Suprapubic skin (tissue), 4 donors: Measurements from ENCODE around the gene AGL. TPM values are rescaled to one million over a fixed set of nuclear protein-coding genes. Genes with fewer than 3 reads are reported as not detected.
"Not testable (repeated sequence)": the region's sequence is repeated elsewhere in the genome, so short reads cannot be mapped to it uniquely, and the experiment has no call there.

Experiments
- DNase-seq, 2 donors: peaks; one replicate each; pipeline ENCODE4 v3.0.0-alpha.2; 2019; ENCODE audit warnings: low spot score in 2 of 2
- H3K27ac ChIP-seq: fragments of 200-600 bp; sonication (generic); one replicate; pipeline ENCODE4 v1.5.1; 2019
- H3K27me3 ChIP-seq: fragments of 200-600 bp; sonication (generic); one replicate; pipeline ENCODE4 v1.5.1; 2019
- H3K36me3 ChIP-seq: fragments of 200-600 bp; sonication (generic); one replicate; pipeline ENCODE4 v1.5.1; 2019
- H3K4me1 ChIP-seq: fragments of 200-600 bp; sonication (generic); one replicate; pipeline ENCODE4 v1.5.1; 2019
- H3K4me3 ChIP-seq: fragments of 200-600 bp; sonication (generic); one replicate; pipeline ENCODE4 v1.5.1; 2019; ENCODE audit warnings: mild to moderate bottlenecking
- H3K9me3 ChIP-seq: fragments of 200-600 bp; sonication (generic); one replicate; pipeline ENCODE4 v1.5.1; 2019
- EP300 ChIP-seq: sonication (generic); formaldehyde crosslinking; IDR thresholded peaks from one replicate; pipeline ENCODE4 v1.6.1; 2017; ENCODE audit warnings: antibody characterized with exemption
- POLR2A ChIP-seq, 2 donors: fragments of 450-650 bp; IDR thresholded peaks; one replicate each; pipeline ENCODE4 v1.6.1; 2017; ENCODE audit warnings: antibody characterized with exemption in 2 of 2, mild to moderate bottlenecking in 2 of 2, moderate library complexity in 2 of 2
- POLR2AphosphoS5 ChIP-seq, 3 donors: sonication (generic); formaldehyde crosslinking; IDR thresholded peaks; one replicate each; pipeline ENCODE4 v1.6.1; 2017; ENCODE audit warnings: antibody characterized with exemption in 3 of 3
- WGBS: methylation state at CpG from one replicate; pipeline ENCODE4 v1.1.5; 2018; 5-methylcytosine and 5-hydroxymethylcytosine counted together
- total RNA-seq, 4 donors: library from RNA; depleted of rRNA; stranded (reverse); fragments of >200 nt; gene quantifications; one replicate each; pipeline ENCODE4 v1.1.0, GENCODE V29; 2016
- TF ChIP-seq, protein P1 (sequence below), 2 donors: fragments of 200-600 bp in 1 of 2; fragments of 450-650 bp in 1 of 2; sonication (generic) in 1 of 2; IDR thresholded peaks; one replicate each; pipeline ENCODE4 v1.5.1; 2016 to 2019; ENCODE audit warnings: antibody characterized with exemption in 2 of 2, mild to moderate bottlenecking in 1 of 2, moderate library complexity in 1 of 2

The AGL gene
- total RNA-seq, 4 donors from 2014 or later: 7.7 to 17.8 (median 13.8) TPM

DNA sequence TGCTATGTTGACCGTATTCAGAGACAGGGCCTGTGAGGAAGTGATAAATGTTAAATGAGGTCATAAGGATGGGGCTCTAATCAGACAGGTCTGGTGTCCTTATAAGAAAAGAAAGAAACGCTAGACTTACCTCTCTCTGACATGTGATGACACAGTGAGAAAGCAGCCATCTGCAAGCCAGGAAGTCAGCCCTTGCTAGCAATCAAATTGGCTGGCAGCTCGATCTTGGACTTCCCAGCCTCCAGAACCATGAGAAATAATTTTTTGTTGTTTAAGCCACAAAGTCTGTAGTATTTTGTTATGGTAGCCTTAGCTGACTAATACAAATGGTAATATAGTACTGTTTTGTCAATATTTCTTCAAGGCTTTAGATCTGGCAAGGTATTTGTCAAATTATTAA lies 25.1 kb upstream of the AGL start:
- WGBS: 81% methylated on average over 3 of the region's 3 CpGs
- Histone ChIP-seq H3K4me3 (no peak overlapping the region), H3K4me1 (no peaks in the 10 kb centered on the region), H3K9me3 (no peaks in the 10 kb centered on the region), H3K36me3 (no peaks in the 10 kb centered on the region), H3K27ac (no peak overlapping the region), H3K27me3 (no peaks in the 10 kb centered on the region)
- DNase-seq: no peak
- TF ChIP-seq, protein P1, sequence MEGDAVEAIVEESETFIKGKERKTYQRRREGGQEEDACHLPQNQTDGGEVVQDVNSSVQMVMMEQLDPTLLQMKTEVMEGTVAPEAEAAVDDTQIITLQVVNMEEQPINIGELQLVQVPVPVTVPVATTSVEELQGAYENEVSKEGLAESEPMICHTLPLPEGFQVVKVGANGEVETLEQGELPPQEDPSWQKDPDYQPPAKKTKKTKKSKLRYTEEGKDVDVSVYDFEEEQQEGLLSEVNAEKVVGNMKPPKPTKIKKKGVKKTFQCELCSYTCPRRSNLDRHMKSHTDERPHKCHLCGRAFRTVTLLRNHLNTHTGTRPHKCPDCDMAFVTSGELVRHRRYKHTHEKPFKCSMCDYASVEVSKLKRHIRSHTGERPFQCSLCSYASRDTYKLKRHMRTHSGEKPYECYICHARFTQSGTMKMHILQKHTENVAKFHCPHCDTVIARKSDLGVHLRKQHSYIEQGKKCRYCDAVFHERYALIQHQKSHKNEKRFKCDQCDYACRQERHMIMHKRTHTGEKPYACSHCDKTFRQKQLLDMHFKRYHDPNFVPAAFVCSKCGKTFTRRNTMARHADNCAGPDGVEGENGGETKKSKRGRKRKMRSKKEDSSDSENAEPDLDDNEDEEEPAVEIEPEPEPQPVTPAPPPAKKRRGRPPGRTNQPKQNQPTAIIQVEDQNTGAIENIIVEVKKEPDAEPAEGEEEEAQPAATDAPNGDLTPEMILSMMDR (IDR thresholded peaks at IDR 0.05): no peak
- no peak for TF ChIP-seq EP300
- TF ChIP-seq POLR2AphosphoS5 (IDR thresholded peaks at IDR 0.05): no peak
- no peak for TF ChIP-seq POLR2A (IDR thresholded peaks at IDR 0.05)

DNA sequence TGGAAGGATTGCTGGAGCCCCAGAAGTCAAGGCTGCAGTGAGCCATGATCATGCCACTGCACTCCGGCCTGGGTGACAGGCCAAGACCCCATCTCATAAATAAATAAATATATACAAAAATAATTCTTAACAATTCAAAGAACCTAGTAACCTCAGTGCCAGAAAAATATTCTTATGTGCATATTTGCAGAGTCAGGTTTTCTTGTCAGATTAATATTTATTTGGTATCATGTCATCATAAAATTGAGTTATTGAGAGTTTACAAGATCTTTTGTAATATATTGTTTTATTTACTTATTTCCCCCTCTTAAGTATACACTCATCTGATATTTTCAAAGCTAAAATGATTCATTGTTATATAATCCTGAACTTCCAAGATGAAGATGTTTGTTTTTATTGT lies 24.5 kb upstream of the AGL start:
- Histone ChIP-seq H3K4me3 (no peak overlapping the region), H3K4me1 (no peaks in the 10 kb centered on the region), H3K36me3 (no peaks in the 10 kb centered on the region), H3K27ac (no peak overlapping the region), H3K27me3 (no peaks in the 10 kb centered on the region), H3K9me3 (no peaks in the 10 kb centered on the region)
- WGBS: 95% methylated on average over 1 of the region's 1 CpG
- no peak for DNase-seq
- TF ChIP-seq, protein P1 (IDR thresholded peaks at IDR 0.05): no peak

DNA sequence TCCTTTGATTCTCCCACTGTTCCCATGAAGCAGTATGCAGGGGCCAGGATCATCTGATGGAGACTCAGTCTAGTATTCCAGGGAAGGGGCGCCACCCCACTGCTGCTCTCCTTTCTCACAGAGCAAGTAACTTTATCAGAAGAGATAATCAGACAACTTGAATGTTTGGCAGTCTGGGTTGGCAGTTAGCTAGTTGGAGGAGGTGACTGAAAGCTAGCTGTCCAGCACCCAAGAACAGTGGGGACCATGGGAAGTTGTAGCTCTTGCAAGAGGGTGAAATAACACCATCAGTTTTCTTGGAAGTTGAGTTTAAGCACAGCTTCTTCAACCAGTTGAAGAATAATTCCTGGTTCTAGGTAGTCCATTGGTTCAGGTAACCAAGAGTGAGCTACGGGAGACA lies 22.2 kb upstream of the AGL start:
- Histone ChIP-seq H3K27me3 (no peaks in the 10 kb centered on the region), H3K36me3 (no peaks in the 10 kb centered on the region), H3K9me3 (no peaks in the 10 kb centered on the region), H3K27ac (no peak overlapping the region), H3K4me1 (no peaks in the 10 kb centered on the region), H3K4me3 (no peak overlapping the region)
- 81% methylated on average over 2 of the region's 2 CpGs for WGBS
- DNase-seq: no peak
- no peak for TF ChIP-seq EP300
- no peak for TF ChIP-seq POLR2A (IDR thresholded peaks at IDR 0.05)
- TF ChIP-seq POLR2AphosphoS5 (IDR thresholded peaks at IDR 0.05): no peak
- TF ChIP-seq, protein P1 (IDR thresholded peaks at IDR 0.05): no peak

DNA sequence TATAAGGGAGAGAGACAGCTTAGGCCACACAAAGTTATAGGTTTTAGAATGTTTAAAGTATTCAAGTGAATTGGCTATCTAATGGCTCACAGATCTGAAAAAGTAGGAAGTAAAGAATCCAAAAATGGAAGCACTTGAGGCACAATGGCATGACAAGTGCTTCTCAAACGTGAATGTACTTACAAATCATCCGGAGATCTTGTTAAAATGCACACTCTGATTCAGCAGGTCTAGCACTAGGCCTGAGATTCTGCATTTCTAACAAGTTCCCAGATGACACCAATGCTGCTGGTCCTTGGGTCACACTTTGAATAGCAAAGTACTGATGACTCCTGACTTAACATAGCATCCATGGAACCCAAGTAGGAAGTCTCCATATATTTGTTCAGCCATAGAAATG lies 20.9 kb upstream of the AGL start:
- TF ChIP-seq POLR2AphosphoS5 (IDR thresholded peaks at IDR 0.05): no peak
- TF ChIP-seq, protein P1 (IDR thresholded peaks at IDR 0.05): no peak
- no peak for TF ChIP-seq POLR2A (IDR thresholded peaks at IDR 0.05)
- TF ChIP-seq EP300: no peak
- no peaks in the 10 kb centered on the region for H3K36me3 ChIP-seq
- no peak for DNase-seq
- no peak overlapping the region for H3K27ac ChIP-seq
- no peaks in the 10 kb centered on the region for H3K27me3 ChIP-seq
- H3K4me3 ChIP-seq: no peak overlapping the region
- WGBS: 58% methylated on average over 2 of the region's 2 CpGs
- no peaks in the 10 kb centered on the region for H3K9me3 ChIP-seq
- H3K4me1 ChIP-seq: no peaks in the 10 kb centered on the region

DNA sequence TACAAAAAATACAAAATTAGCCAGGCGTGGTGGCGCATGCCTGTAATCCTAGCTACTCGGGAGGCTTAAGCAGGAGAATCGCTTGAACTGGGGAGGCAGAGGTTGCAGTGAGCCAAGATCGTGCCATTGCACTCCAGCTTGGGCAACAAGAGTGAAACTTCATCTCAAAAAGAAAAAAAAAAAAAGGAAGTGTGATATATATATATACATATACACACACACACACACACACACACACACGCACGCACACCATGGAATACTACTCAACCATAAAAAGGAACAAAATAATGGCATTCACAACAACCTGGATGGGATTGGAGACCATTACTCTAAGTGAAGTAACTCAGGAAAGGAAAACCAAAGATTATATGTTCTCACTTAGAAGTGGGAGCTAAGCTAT lies 16.2 kb upstream of the AGL start:
- not testable (repeated sequence) for H3K9me3 ChIP-seq, H3K4me3 ChIP-seq, H3K27ac ChIP-seq, H3K36me3 ChIP-seq, H3K4me1 ChIP-seq, DNase-seq, H3K27me3 ChIP-seq
- WGBS: 99% methylated on average over 7 of the region's 7 CpGs

DNA sequence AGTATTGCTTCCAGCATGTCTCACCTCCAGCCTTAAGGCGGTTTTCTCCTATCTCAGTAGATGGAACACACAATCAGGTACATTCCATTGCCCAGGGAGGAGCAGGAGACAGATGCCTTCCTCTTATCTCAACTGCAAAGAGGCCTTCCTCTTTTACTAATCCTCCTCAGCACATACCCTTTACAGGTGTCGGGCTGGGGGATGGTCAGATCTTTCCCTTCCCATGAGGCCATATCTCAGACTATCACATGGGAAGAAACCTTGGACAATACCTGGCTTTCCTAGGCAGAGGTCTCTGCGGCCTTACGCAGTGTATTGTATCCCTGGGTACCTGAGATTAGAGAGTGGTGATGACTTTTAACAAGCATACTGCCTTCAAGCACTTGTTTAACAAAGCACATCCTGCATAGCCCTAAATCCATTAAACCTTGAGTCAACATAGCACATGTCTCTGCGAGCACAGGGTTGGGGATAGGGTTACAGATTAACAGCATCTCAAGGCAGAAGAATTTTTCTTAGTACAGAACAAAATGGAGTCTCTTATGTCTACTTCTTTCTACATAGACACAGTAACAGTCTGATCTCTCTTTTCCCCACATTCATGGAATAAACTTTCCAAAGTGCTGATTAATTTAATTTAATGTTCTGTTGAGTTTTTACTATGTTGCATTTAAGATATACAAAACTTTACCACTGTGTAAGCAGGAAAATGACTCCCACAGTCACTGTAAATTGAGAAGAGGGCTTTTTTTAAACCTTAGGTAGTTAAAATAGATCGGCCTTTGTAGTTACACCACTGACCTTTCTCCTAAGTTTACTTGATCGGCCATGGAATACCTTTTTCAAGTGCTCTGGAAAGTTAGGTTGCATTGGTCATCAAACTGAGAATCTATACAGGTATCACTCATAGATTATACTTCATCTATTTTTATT lies 13.7 kb upstream of the AGL start:
- H3K36me3 ChIP-seq, H3K4me3 ChIP-seq, H3K27me3 ChIP-seq, DNase-seq, H3K9me3 ChIP-seq, H3K27ac ChIP-seq, H3K4me1 ChIP-seq: not testable (repeated sequence)
- 72% methylated on average over 7 of the region's 7 CpGs for WGBS

DNA sequence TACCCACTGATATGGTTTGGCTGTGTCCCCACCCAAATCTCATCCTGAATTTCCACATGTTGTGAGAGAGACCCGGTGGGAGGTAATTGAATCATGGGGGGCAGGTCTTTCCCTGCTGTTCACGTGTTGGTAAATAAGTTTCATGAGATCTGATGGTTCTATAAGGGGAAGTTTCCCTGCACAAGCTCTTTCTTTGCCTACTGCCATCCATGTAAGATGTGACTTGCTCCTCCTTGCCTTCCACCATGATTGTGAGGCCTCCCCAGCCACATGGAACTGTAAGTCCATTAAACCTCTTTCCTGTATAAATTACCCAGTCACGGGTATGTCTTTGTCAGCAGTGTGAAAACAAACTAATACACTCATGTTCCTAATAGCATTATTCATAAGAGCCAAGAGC lies 9.8 kb upstream of the AGL start:
- not testable (repeated sequence) for H3K4me3 ChIP-seq, H3K27me3 ChIP-seq, DNase-seq, H3K9me3 ChIP-seq, H3K4me1 ChIP-seq, H3K36me3 ChIP-seq, H3K27ac ChIP-seq
- WGBS: 98% methylated on average over 3 of the region's 3 CpGs
